OCI-LY7 (cell line): ENCODE results near the gene RTEL1. TPM values are rescaled to one million over a fixed set of nuclear protein-coding genes. Genes with fewer than 3 reads are reported as not detected.

ENCODE experiments used
- BruUV-seq: library from RNA; stranded (reverse); fragments of 400-500 nt; replicated peaks from 2 replicates; lab custom pipeline; 2021; lab: Mats Ljungman, UMichigan
- CTCF ChIA-PET: fragments of 300-600 bp; sonication (Branson Sonifier 250); formaldehyde crosslinking; loops from one replicate; lab custom pipeline; 2022; ENCODE audit warnings: antibody characterized with exemption; ENCODE audit not compliant: unreplicated experiment; lab: Charles Lee
- POLR2A ChIA-PET: fragments of 300-600 bp; sonication (Branson Sonifier 250); formaldehyde crosslinking; loops from one replicate; lab custom pipeline; 2022; ENCODE audit warnings: antibody characterized with exemption; lab: Charles Lee
- DNase-seq: peaks from one replicate; pipeline ENCODE4 v3.0.0-alpha.2; 2015; ENCODE audit warnings: low spot score
- H2AFZ ChIP-seq: fragments of 200-600 bp; sonication (generic), shearing (Covaris generic); 2 replicates; pipeline ENCODE4 v1.6.1; 2014; ENCODE audit warnings: mild to moderate bottlenecking, antibody characterized with exemption, low read length, moderate library complexity
- H3K27ac ChIP-seq: fragments of 200-600 bp; sonication (generic); 2 replicates; pipeline ENCODE4 v1.5.1; 2014; ENCODE audit warnings: mixed run types, low read depth, mild to moderate bottlenecking, moderate library complexity, low read length, inconsistent platforms; ENCODE audit not compliant: poor library complexity, severe bottlenecking
- H3K36me3 ChIP-seq: fragments of 200-600 bp; sonication (generic); 2 replicates; pipeline ENCODE4 v1.6.1; 2014; ENCODE audit warnings: mild to moderate bottlenecking, antibody characterized with exemption, low read length, moderate library complexity, mixed read lengths; ENCODE audit not compliant: insufficient read depth
- H3K4me1 ChIP-seq: fragments of 200-600 bp; sonication (generic); 2 replicates; pipeline ENCODE4 v1.5.1; 2014; ENCODE audit warnings: mild to moderate bottlenecking, low read length; ENCODE audit not compliant: insufficient read depth, poor library complexity, severe bottlenecking
- H3K4me2 ChIP-seq: fragments of 200-600 bp; sonication (generic); 2 replicates; pipeline ENCODE4 v1.6.1; 2014; ENCODE audit warnings: mild to moderate bottlenecking, low read length
- H3K4me3 ChIP-seq: fragments of 200-600 bp; sonication (generic); 2 replicates; pipeline ENCODE4 v1.5.1; 2014; ENCODE audit warnings: mild to moderate bottlenecking, low read depth, low read length; ENCODE audit not compliant: poor library complexity, severe bottlenecking
- H3K79me2 ChIP-seq: fragments of 200-600 bp; sonication (generic); 2 replicates; pipeline ENCODE4 v1.6.1; 2016; ENCODE audit warnings: low read depth, mild to moderate bottlenecking, low read length, moderate library complexity, mixed read lengths; ENCODE audit not compliant: insufficient read depth
- H3K9me2 ChIP-seq: fragments of 200-600 bp; sonication (generic); 2 replicates; pipeline ENCODE4 v1.6.1; 2016; ENCODE audit warnings: mild to moderate bottlenecking, low read length, mixed read lengths; ENCODE audit not compliant: insufficient read depth
- H3K9me3 ChIP-seq: fragments of 200-600 bp; sonication (generic); 2 replicates; pipeline ENCODE4 v1.6.1; 2014; ENCODE audit warnings: mild to moderate bottlenecking, mixed run types, low read length, mixed read lengths
- H4K20me1 ChIP-seq: fragments of 200-600 bp; sonication (generic); 2 replicates; pipeline ENCODE4 v1.6.1; 2014; ENCODE audit warnings: mild to moderate bottlenecking, antibody characterized with exemption, low read length, moderate library complexity, mixed read lengths; ENCODE audit not compliant: insufficient read depth
- CTCF ChIP-seq: fragments of 200-600 bp; sonication (generic); conservative IDR thresholded peaks from 2 replicates; pipeline ENCODE4 v1.5.1; 2014; ENCODE audit warnings: mild to moderate bottlenecking, antibody characterized with exemption, low read length, moderate library complexity, mixed read lengths
- EZH2phosphoT487 ChIP-seq: fragments of 200-600 bp; sonication (generic); IDR thresholded peaks from 2 replicates; pipeline ENCODE4 v1.6.1; 2018; ENCODE audit warnings: low read depth, borderline replicate concordance, mild to moderate bottlenecking, mixed run types, antibody characterized with exemption, low read length, moderate library complexity, mixed read lengths
- intact Hi-C: fragments of 100-400 bp; cut with micrococcal nuclease; formaldehyde crosslinking; loops from one replicate; pipeline ENCODE4 v1.10.0; 2022; ENCODE audit not compliant: unreplicated experiment
- total RNA-seq, 2 experiments: library from RNA; depleted of rRNA in 1 of 2; stranded (reverse); fragments of >200 nt in 1 of 2; shearing (Covaris generic) in 1 of 2; gene quantifications; 2 replicates each; pipeline ENCODE4 v1.2.3, GENCODE V29; 2014 to 2022

The RTEL1 gene
- total RNA-seq, 2 experiments from 2014 or later: 22.5 to 47.2 TPM

GRCh38 chr20:63690898-63691710 lies 33.0 kb downstream of the RTEL1 start:
- no peak for DNase-seq
- Histone ChIP-seq H3K4me1 (no peaks in the 10 kb centered on the region), H4K20me1 (no peaks in the 10 kb centered on the region), H3K27ac (no peak overlapping the region), H3K4me2 (no peak overlapping the region), H2AFZ (no peak overlapping the region), H3K4me3 (no peak overlapping the region), H3K9me3 (no peaks in the 10 kb centered on the region), H3K9me2 (no peaks in the 10 kb centered on the region), H3K36me3 (peaks cover 21% of the 10 kb centered on the region), H3K79me2 (no peaks in the 10 kb centered on the region)
- intact Hi-C loops: no loop called here
- CTCF ChIA-PET: no interaction called here
- TF ChIP-seq CTCF (no peak), EZH2phosphoT487 (no peak)
- POLR2A ChIA-PET: no interaction called here
- no TSS peak for BruUV-seq

- CTCF ChIA-PET: interaction anchor here (0.6 kb wide), 1 partner anchor 64 kb away, joined by 3 read pairs; no protein-coding TSS in a partner anchor
- no TSS peak for BruUV-seq
Measured at GRCh38 chr20:63691711-63692435, 33.8 kb downstream of the RTEL1 start.

More at GRCh38 chr20:63691711-63692435, 33.8 kb downstream of the RTEL1 start:
- H3K4me1 ChIP-seq: no peaks in the 10 kb centered on the region
- no peak overlapping the region for H3K4me2 ChIP-seq
- H3K4me3 ChIP-seq: no peak overlapping the region
- no peak overlapping the region for H3K27ac ChIP-seq
- H3K36me3 ChIP-seq: peaks cover 26% of the 10 kb centered on the region
- TF ChIP-seq CTCF (no peak), EZH2phosphoT487 (no peak)
- POLR2A ChIA-PET: no interaction called here
- DNase-seq: no peak
- intact Hi-C loops: no loop called here
- H4K20me1 ChIP-seq: no peaks in the 10 kb centered on the region
- H3K9me2 ChIP-seq: no peaks in the 10 kb centered on the region
- H2AFZ ChIP-seq: no peak overlapping the region
- no peaks in the 10 kb centered on the region for H3K9me3 ChIP-seq
- H3K79me2 ChIP-seq: no peaks in the 10 kb centered on the region
